B cell (primary cell): ENCODE results near the gene ACOX3. TPM values are rescaled to one million over a fixed set of nuclear protein-coding genes. Genes with fewer than 3 reads are reported as not detected.

ENCODE experiments used
- ATAC-seq: fragments of 200-7000 bp; cut with Tn5 transposase; one replicate; pipeline ENCODE4 v1.10.0; 2021; ENCODE audit warnings: low read depth, mild to moderate bottlenecking, moderate number of reproducible peaks, moderate library complexity
- CTCF ChIA-PET: fragments of 350-600 bp; sonication (Branson Sonifier 250); formaldehyde crosslinking; loops from one replicate; lab custom pipeline; 2021; ENCODE audit warnings: antibody characterized with exemption, inconsistent platforms; lab: Charles Lee
- POLR2A ChIA-PET: fragments of 350-600 bp; sonication (Branson Sonifier 250); formaldehyde crosslinking; loops from one replicate; lab custom pipeline; 2021; ENCODE audit warnings: antibody characterized with exemption; lab: Charles Lee
- DNase-seq: peaks from one replicate; pipeline ENCODE4 v3.0.0; 2013
- H2AFZ ChIP-seq: 2 replicates; pipeline ENCODE4 v1.6.1; 2012; ENCODE audit warnings: mild to moderate bottlenecking, low read depth, low read length; ENCODE audit not compliant: insufficient read depth, poor library complexity, severe bottlenecking
- H3K27ac ChIP-seq, 2 donors: 1 replicate in 1 of 2; 2 replicates in 1 of 2; pipeline ENCODE4 v1.5.1; 2012 to 2013; ENCODE audit warnings: low read length in 2 of 2, mild to moderate bottlenecking in 2 of 2, moderate library complexity in 1 of 2
- H3K27me3 ChIP-seq, 4 experiments: fragments of 200-600 bp in 1 of 4; sonication (generic) in 1 of 4; replicated peaks in 1 of 4; 1 replicate in 2 of 4; 2 replicates in 2 of 4; pipeline versions ENCODE4 v1.6.1 to v1.7.0; 2013 to 2016; ENCODE audit warnings: low read length in 3 of 4, mild to moderate bottlenecking in 2 of 4, mixed read lengths in 1 of 4, moderate library complexity in 1 of 4; ENCODE audit not compliant: insufficient read depth in 4 of 4, control insufficient read depth in 3 of 4; ENCODE audit errors: control extremely low read depth in 1 of 4
- H3K36me3 ChIP-seq, 2 experiments: replicated peaks in 1 of 2; 1 replicate in 1 of 2; 2 replicates in 1 of 2; pipeline versions ENCODE4 v1.6.1 to v1.7.1; 2013; ENCODE audit warnings: low read length in 1 of 2; ENCODE audit not compliant: insufficient read depth in 2 of 2, control insufficient read depth in 1 of 2; ENCODE audit errors: control extremely low read depth in 1 of 2, extremely low read depth in 1 of 2
- H3K4me1 ChIP-seq, 2 donors: fragments of 200-600 bp in 1 of 2; sonication (generic) in 1 of 2; 1 replicate in 1 of 2; 2 replicates in 1 of 2; pipeline versions ENCODE4 v1.5.1 to v1.6.1; 2013 to 2017; ENCODE audit warnings: low read length in 2 of 2; ENCODE audit not compliant: control insufficient read depth in 2 of 2, insufficient read depth in 2 of 2
- H3K4me2 ChIP-seq: replicated peaks from 2 replicates; pipeline ENCODE3; 2012; ENCODE audit warnings: mild to moderate bottlenecking, low read depth, low read length; ENCODE audit not compliant: poor library complexity, severe bottlenecking
- H3K4me3 ChIP-seq, 5 experiments: fragments of 200-600 bp in 1 of 5; sonication (generic) in 1 of 5; 1 replicate in 3 of 5; 2 replicates in 2 of 5; pipeline versions ENCODE4 v1.5.1 to v1.7.0; 2011 to 2016; ENCODE audit warnings: low read length in 4 of 5, mild to moderate bottlenecking in 4 of 5, low read depth in 2 of 5, control low read depth in 1 of 5, moderate library complexity in 1 of 5; ENCODE audit not compliant: insufficient read depth in 1 of 5; ENCODE audit errors: control extremely low read depth in 1 of 5, extremely low read depth in 1 of 5
- H3K79me2 ChIP-seq: fragments of 200-600 bp; sonication (generic); one replicate; pipeline ENCODE4 v1.6.0; 2016; ENCODE audit warnings: low read length; ENCODE audit not compliant: control insufficient read depth, insufficient read depth
- H3K9ac ChIP-seq: fragments of 200-600 bp; sonication (generic); 2 replicates; pipeline ENCODE4 v1.6.1; 2017; ENCODE audit warnings: mild to moderate bottlenecking, low read length, moderate library complexity
- H3K9me3 ChIP-seq, 3 donors: one replicate each; pipeline versions ENCODE4 v1.6.1 to v1.7.1; 2013; ENCODE audit warnings: low read length in 2 of 3; ENCODE audit not compliant: control insufficient read depth in 2 of 3, insufficient read depth in 1 of 3; ENCODE audit errors: control extremely low read depth in 1 of 3
- H4K20me1 ChIP-seq: 2 replicates; pipeline ENCODE4 v1.6.0; 2012; ENCODE audit warnings: mild to moderate bottlenecking, low read length; ENCODE audit not compliant: insufficient read depth, control insufficient read depth, poor library complexity, severe bottlenecking
- H3K27ac Mint-ChIP-seq: one replicate; pipeline ENCODE4 v1.8.0; 2021; ENCODE audit warnings: mixed read lengths
- H3K27me3 Mint-ChIP-seq: one replicate; pipeline ENCODE4 v1.8.0; 2021; ENCODE audit warnings: mixed read lengths
- H3K4me1 Mint-ChIP-seq: one replicate; pipeline ENCODE4 v1.8.0; 2021; ENCODE audit warnings: mixed read lengths
- H3K4me3 Mint-ChIP-seq: one replicate; pipeline ENCODE4 v1.8.0; 2021; ENCODE audit warnings: mixed read lengths
- H3K9me3 Mint-ChIP-seq: one replicate; pipeline ENCODE4 v1.8.0; 2022; ENCODE audit warnings: mixed read lengths; ENCODE audit not compliant: insufficient read depth
- CTCF ChIP-seq: fragments of 200-600 bp; IDR thresholded peaks from one replicate; pipeline ENCODE4 v1.8.0; 2022; ENCODE audit warnings: antibody characterized with exemption, mild to moderate bottlenecking
- EZH2 ChIP-seq: IDR thresholded peaks from 2 replicates; pipeline ENCODE4 v1.6.1; 2012; ENCODE audit warnings: borderline replicate concordance, low read depth, mild to moderate bottlenecking, moderate library complexity, low read length; ENCODE audit not compliant: insufficient read depth, poor library complexity, severe bottlenecking
- WGBS: methylation state at CpG from one replicate; pipeline ENCODE4 v1.1.5; 2013; ENCODE audit warnings: missing lambda C conversion rate; ENCODE audit not compliant: insufficient coverage; 5-methylcytosine and 5-hydroxymethylcytosine counted together
- intact Hi-C: fragments of 100-400 bp; cut with micrococcal nuclease; formaldehyde crosslinking; loops from one replicate; pipeline ENCODE4 v1.10.0; 2022
- polyA plus RNA-seq: library from polyadenylated mRNA; depleted of rRNA; stranded (reverse); fragments of >200 nt; gene quantifications from 2 replicates; pipeline ENCODE4 v1.2.3, GENCODE V29; 2012
- total RNA-seq, 2 donors: library from RNA; stranded (reverse); fragments of 120-200 nt in 1 of 2; gene quantifications; 1 replicate in 1 of 2; 2 replicates in 1 of 2; pipeline versions ENCODE4 v1.2.3 to v1.2.4, GENCODE V29; 2013 to 2022

ACOX3 gene
- total and polyA plus RNA-seq, 2 donors (not counting 1 experiment from before 2014, with no cell fraction given): 4.6 to 23.1 TPM

GRCh38 chr4:8365353-8365752 is 75.2 kb downstream of the ACOX3 start:
- Histone ChIP-seq H4K20me1 (no peaks in the 10 kb centered on the region), H3K27me3 (no peaks in the 10 kb centered on the region), H3K27ac (no peak overlapping the region), H3K9me3 (peaks cover 0 to 1% (median 0%) of the 10 kb centered on the region in 3 donors), H3K36me3 (peaks cover 0 to 3% of the 10 kb centered on the region in 2 experiments), H3K4me1 (no peaks in the 10 kb centered on the region), H3K4me2 (no peak overlapping the region), H3K9ac (no peak overlapping the region), H3K79me2 (no peaks in the 10 kb centered on the region), H2AFZ (no peak overlapping the region), H3K4me3 (no peak overlapping the region)
- intact Hi-C loops: no loop called here
- TF ChIP-seq CTCF: no peak
- TF ChIP-seq EZH2: no peak
- no peaks in the 10 kb centered on the region for H3K9me3 Mint-ChIP-seq
- H3K27ac Mint-ChIP-seq: no peak overlapping the region
- no peak overlapping the region for H3K4me3 Mint-ChIP-seq
- no peaks in the 10 kb centered on the region for H3K27me3 Mint-ChIP-seq
- no peaks in the 10 kb centered on the region for H3K4me1 Mint-ChIP-seq
- WGBS: 98% methylated on average over 7 of the region's 13 CpGs
- ChIA-PET POLR2A (no interaction called here), CTCF (no interaction called here)
- no peak for ATAC-seq
- no peak for DNase-seq

- Histone ChIP-seq H3K27ac (no peak overlapping the region), H3K36me3 (peaks cover 0 to 3% of the 10 kb centered on the region in 2 experiments), H3K4me2 (no peak overlapping the region), H2AFZ (no peak overlapping the region), H3K9me3 (peaks cover 0 to 1% (median 0%) of the 10 kb centered on the region in 3 donors), H3K79me2 (no peaks in the 10 kb centered on the region), H3K27me3 (no peaks in the 10 kb centered on the region), H3K4me1 (no peaks in the 10 kb centered on the region), H3K4me3 (no peak overlapping the region), H4K20me1 (no peaks in the 10 kb centered on the region), H3K9ac (no peak overlapping the region)
- no peak for ATAC-seq
- no peak overlapping the region for H3K27ac Mint-ChIP-seq
- no peaks in the 10 kb centered on the region for H3K27me3 Mint-ChIP-seq
- TF ChIP-seq CTCF (no peak), EZH2 (no peak)
- ChIA-PET POLR2A (no interaction called here), CTCF (no interaction called here)
- H3K4me1 Mint-ChIP-seq: no peaks in the 10 kb centered on the region
- intact Hi-C loops: no loop called here
- H3K4me3 Mint-ChIP-seq: no peak overlapping the region
- no peak for DNase-seq
- no peaks in the 10 kb centered on the region for H3K9me3 Mint-ChIP-seq
- WGBS: 96% methylated on average over 11 of the region's 12 CpGs
These were observed 75.6 kb downstream of the ACOX3 start for GRCh38 chr4:8364848-8365350.
